Testis (tissue), 2 donors: ENCODE data around the gene LRRC1.

Source experiments
- CTCF ChIP-seq, 3 experiments: fragments of 450-650 bp in 2 of 3; fragments of 200-600 bp in 1 of 3; sonication (generic) in 1 of 3; IDR thresholded peaks; one replicate each; pipeline ENCODE4 v1.5.1; 2016 to 2019; ENCODE audit warnings: antibody characterized with exemption in 3 of 3, mild to moderate bottlenecking in 2 of 3, moderate library complexity in 1 of 3
- POLR2A ChIP-seq: fragments of 450-650 bp; IDR thresholded peaks from one replicate; pipeline ENCODE4 v1.6.1; 2017; ENCODE audit warnings: antibody characterized with exemption, mild to moderate bottlenecking, moderate library complexity

GRCh38 chr6:53889365-53889764, 94.6 kb downstream of the LRRC1 start:
- TF ChIP-seq POLR2A (no peak), CTCF (IDR thresholded peaks at IDR 0.05) (no peak)
